HG03108 (cell line): ENCODE results near the gene SMS.

Experiments
- ATAC-seq: cut with Tn5 transposase; IDR thresholded peaks from one replicate; pipeline ENCODE4 v1.9.1; 2021; ENCODE audit warnings: moderate library complexity; ENCODE audit not compliant: unreplicated experiment

The SMS gene

GRCh38 chrX:21940356-21940829, at the start of gene SMS:
TSS of gene SMS (plus strand) at chrX:21940709. CDS start at chrX:21940825, 116 bp downstream.
- peak; percentile 58 for ATAC-seq

GRCh38 chrX:21905313-21905712, 35.2 kb upstream of the SMS start:
- no peak for ATAC-seq

GRCh38 chrX:21905953-21906352, 34.6 kb upstream of the SMS start:
- ATAC-seq: no peak

GRCh38 chrX:21907260-21907659, 33.2 kb upstream of the SMS start:
- ATAC-seq: no peak

- no peak for ATAC-seq
Observed at GRCh38 chrX:21911481-21911880, 29.0 kb upstream of the SMS start.

- no peak for ATAC-seq
Observed at GRCh38 chrX:21912220-21912619, 28.3 kb upstream of the SMS start.

GRCh38 chrX:21912989-21913388, 27.5 kb upstream of the SMS start:
- ATAC-seq: no peak

- ATAC-seq: no peak
Observed at GRCh38 chrX:21926116-21926515, 14.4 kb upstream of the SMS start.

GRCh38 chrX:21926527-21927278, 13.8 kb upstream of the SMS start:
- ATAC-seq: peak; percentile 84

- ATAC-seq: no peak
Observed at GRCh38 chrX:21929209-21929608, 11.3 kb upstream of the SMS start.

- no peak for ATAC-seq
Observed at GRCh38 chrX:21930986-21931385, 9.5 kb upstream of the SMS start.

GRCh38 chrX:21932292-21933002, 8.1 kb upstream of the SMS start:
- no peak for ATAC-seq

- ATAC-seq: no peak
Observed at GRCh38 chrX:21933077-21933476, 7.4 kb upstream of the SMS start.

- no peak for ATAC-seq
Observed at GRCh38 chrX:21934414-21934813, 6.1 kb upstream of the SMS start.

- no peak for ATAC-seq
Observed at GRCh38 chrX:21939906-21940305, 603 bp upstream of the SMS start.

- ATAC-seq: no peak
Observed at GRCh38 chrX:21943460-21944135, 3.1 kb downstream of the SMS start.

GRCh38 chrX:21944136-21944615, 3.7 kb downstream of the SMS start:
- ATAC-seq: no peak

GRCh38 chrX:21946925-21947641, 6.6 kb downstream of the SMS start:
- ATAC-seq: no peak

- no peak for ATAC-seq
Observed at GRCh38 chrX:21947671-21948070, 7.2 kb downstream of the SMS start.

GRCh38 chrX:21948897-21949578, 8.5 kb downstream of the SMS start:
- no peak for ATAC-seq
